ENCODE results near the gene RYR3. TPM values are rescaled to one million over a fixed set of nuclear protein-coding genes. Genes with fewer than 3 reads are reported as not detected.
A peak's percentile ranks its signal among the peaks of the same experiment; 100 is the strongest.

Gene RYR3
- total RNA-seq (100 to 1,000 TPM in 2 of 4 donors, 10 to 100 TPM in 2; 24.0 to 159 (median 114) TPM), polyA plus RNA-seq (1 to 10 TPM; 2.5 to 8.3 (median 3.2) TPM)
- long read RNA-seq, donor 1, partial matches to known transcripts = 6 of 7 reads
- long read RNA-seq, donor 1, other reads (novel, unspliced or antisense) = 1 of 7 reads
- long read RNA-seq, donor 2, partial matches to known transcripts = 2 of 7 reads
- long read RNA-seq, donor 2, other reads (novel, unspliced or antisense) = 5 of 7 reads

DNA sequence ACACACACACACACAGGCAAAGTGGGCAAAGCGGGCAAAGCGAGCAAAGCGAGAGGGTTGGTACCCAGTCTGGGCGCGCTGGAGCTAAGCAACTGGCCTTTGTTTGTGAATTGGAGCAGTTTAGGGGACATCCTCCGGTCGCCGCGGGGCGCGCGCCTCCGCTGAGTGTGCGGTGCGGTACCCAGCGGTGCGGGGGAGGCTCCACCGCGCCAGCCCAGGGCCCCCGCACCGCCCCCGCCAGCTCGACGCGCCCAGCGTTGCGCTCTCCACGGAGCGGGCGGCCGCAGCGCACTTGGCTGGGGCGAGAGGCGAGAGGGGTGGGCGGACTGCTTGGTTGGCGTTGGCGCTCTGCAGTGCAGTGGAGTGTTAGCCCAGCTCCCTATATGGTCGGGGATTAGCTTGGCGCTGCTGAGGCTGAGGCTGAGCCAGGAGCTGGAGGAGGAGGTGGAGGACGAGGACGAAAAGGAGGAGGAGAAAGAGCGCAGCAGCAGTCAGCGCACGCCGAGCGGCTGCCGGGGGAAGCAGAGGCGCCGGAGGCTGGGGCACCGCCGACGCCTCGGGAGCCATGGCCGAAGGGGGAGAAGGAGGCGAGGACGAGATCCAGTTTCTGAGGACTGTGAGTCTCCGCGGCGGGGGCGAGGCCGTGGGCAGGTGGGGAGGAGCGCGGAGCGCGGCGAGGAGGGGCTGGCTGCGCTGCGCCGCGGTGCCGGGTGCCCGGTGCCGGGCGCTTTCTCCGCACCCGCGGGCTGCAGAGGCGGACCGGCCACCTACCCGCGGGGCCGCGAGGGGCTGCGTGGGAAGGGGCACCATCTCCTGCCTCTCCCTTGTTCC lies at the start of gene RYR3:
Gene RYR3 (plus strand): TSS at position 487 of the 831 bp plus-strand sequence. CDS start 79 bp downstream, at position 566.
- 0 to 1% (median 1%) methylated on average over 54 to 84 of the region's 84 CpGs for WGBS, 3 donors

DNA sequence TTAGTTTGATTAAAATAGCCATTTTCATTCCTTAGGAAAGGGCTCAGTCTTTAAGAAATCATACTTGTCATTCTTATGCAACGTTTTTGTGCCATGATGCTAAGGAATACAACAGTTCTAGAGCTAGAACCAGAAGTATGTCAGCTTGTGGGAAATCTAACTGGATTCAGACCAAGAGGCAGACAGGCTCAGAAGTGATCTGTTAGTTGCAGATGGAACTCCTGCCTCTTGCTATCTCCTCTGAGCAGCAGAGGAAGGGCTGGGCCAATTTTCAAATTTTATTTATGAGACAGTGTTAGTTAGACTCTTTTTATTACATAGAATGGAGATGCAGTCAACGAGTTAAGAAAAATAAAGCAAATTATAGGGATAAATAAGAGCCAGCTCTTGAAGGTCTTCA lies 48.5 kb upstream of the RYR3 start:
- intact Hi-C loops (cut with DNase I) = no loop called here
- ATAC-seq = no peak
- no peak overlapping the region for H3K27ac ChIP-seq
- no peak for DNase-seq
- WGBS, 3 donors = 45 to 55% (median 54%) methylated on average over 2 of the region's 2 CpGs
- TF ChIP-seq, protein P1, sequence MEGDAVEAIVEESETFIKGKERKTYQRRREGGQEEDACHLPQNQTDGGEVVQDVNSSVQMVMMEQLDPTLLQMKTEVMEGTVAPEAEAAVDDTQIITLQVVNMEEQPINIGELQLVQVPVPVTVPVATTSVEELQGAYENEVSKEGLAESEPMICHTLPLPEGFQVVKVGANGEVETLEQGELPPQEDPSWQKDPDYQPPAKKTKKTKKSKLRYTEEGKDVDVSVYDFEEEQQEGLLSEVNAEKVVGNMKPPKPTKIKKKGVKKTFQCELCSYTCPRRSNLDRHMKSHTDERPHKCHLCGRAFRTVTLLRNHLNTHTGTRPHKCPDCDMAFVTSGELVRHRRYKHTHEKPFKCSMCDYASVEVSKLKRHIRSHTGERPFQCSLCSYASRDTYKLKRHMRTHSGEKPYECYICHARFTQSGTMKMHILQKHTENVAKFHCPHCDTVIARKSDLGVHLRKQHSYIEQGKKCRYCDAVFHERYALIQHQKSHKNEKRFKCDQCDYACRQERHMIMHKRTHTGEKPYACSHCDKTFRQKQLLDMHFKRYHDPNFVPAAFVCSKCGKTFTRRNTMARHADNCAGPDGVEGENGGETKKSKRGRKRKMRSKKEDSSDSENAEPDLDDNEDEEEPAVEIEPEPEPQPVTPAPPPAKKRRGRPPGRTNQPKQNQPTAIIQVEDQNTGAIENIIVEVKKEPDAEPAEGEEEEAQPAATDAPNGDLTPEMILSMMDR (IDR thresholded peaks at IDR 0.05) = no peak
- H3K4me1 ChIP-seq = no peaks in the 10 kb centered on the region
- no peaks in the 10 kb centered on the region for H3K27me3 ChIP-seq (ENCODE audit: insufficient read depth in 3 of 3, low read length in 2 of 3)
- no peaks in the 10 kb centered on the region for H3K9me3 ChIP-seq
- H3K36me3 ChIP-seq (ENCODE audit: insufficient read depth in 1 of 2, low read depth in 1 of 2) = no peaks in the 10 kb centered on the region
- H3K4me3 ChIP-seq = no peak overlapping the region

More for the DNA sequence above, at the start of gene RYR3:
- Histone ChIP-seq H3K4me1 (peaks cover 6% of the 10 kb centered on the region), H3K4me3 (peak within 1 kb of the TSS; percentile 72), H3K27ac (peak within 1 kb of the TSS; percentile 74), H3K9me3 (no peaks in the 10 kb centered on the region), H3K36me3 (ENCODE audit: insufficient read depth in 1 of 2, low read depth in 1 of 2) (no peaks in the 10 kb centered on the region), H3K27me3 (ENCODE audit: insufficient read depth in 3 of 3, low read length in 2 of 3) (peaks cover 0 to 19% (median 11%) of the 10 kb centered on the region in 3 donors)
- peak; percentile 79 to 82 (median 80) for ATAC-seq
- peak; percentile 43 to 73 for DNase-seq
- intact Hi-C loops (cut with DNase I) = loop anchor here in 1 of 2 donors (5.0 kb wide), 1 partner anchor 82 kb away; no protein-coding TSS in a partner anchor
- TF ChIP-seq, protein P1 (IDR thresholded peaks at IDR 0.05) = no peak

DNA sequence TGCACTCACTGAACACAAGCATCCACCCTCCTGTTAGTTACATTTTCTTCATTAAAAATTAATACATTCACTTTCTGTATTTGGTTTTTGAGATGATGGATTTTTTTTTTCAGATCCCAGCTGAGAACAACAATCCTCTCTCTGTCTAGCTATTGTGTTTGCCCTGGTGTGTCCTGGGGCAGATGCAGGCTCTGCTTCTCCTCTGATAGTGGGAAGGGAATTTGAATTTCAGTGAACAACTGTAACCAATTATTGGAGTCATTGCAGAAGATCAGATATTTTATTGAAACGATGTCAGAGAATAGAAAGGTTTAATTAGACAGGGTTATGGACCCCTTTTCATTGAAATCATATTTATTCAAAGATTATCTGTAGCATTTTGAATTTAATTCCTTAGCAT lies 33.1 kb upstream of the RYR3 start:
- intact Hi-C loops (cut with DNase I) = no loop called here
- Histone ChIP-seq H3K4me3 (no peak overlapping the region), H3K27ac (no peak overlapping the region), H3K9me3 (no peaks in the 10 kb centered on the region), H3K4me1 (no peaks in the 10 kb centered on the region), H3K36me3 (ENCODE audit: insufficient read depth in 1 of 2, low read depth in 1 of 2) (no peaks in the 10 kb centered on the region), H3K27me3 (ENCODE audit: insufficient read depth in 3 of 3, low read length in 2 of 3) (peaks cover 0 to 2% (median 0%) of the 10 kb centered on the region in 3 donors)
- TF ChIP-seq, protein P1 (IDR thresholded peaks at IDR 0.05) = no peak
- ATAC-seq (no peak), DNase-seq (no peak)
- 49 to 51% (median 49%) methylated on average over 1 of the region's 1 CpG for WGBS, 3 donors

DNA sequence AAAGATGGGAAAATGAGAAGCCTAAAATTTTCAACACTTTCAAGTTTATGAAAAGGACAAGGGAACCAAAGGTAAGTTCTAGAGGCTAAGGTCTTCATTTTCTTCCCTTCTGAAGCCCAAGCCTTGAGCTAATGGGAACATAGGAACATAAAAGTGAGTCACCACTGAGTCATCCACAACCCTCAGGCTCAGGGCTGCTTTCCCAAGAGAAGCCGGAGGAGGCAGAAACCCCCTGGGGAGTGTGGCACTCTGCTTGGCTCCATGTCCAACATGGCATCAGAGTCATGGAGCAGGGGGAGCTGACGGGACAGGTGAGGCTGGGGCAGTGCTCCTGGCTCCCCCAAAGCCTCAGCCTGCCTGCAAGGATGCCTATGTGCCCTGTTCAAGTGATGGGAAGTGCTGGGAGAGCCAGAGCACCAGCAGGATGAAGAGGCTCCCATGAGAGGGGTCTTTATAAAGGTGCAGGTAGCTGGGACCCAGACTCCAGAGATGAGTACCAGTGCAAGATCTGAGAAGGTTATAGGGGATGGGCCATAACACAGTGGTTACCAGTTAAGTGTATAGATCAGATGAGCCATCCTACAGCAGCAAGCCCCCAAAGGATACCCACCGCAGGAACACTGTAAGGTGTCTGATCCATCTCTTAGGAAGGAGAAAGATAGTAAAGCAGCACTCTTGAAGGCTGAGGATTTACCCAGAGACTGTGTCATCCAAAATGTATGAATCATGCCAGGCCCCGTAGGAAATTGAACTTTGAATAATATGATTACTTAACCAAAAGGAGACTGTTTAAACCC lies 31.8 kb upstream of the RYR3 start:
- Histone ChIP-seq H3K9me3 (no peaks in the 10 kb centered on the region), H3K36me3 (ENCODE audit: insufficient read depth in 1 of 2, low read depth in 1 of 2) (no peaks in the 10 kb centered on the region), H3K27ac (no peak overlapping the region), H3K27me3 (ENCODE audit: insufficient read depth in 3 of 3, low read length in 2 of 3) (peaks cover 0 to 2% (median 0%) of the 10 kb centered on the region in 3 donors), H3K4me1 (no peaks in the 10 kb centered on the region), H3K4me3 (no peak overlapping the region)
- TF ChIP-seq, protein P1 (IDR thresholded peaks at IDR 0.05) = no peak
- DNase-seq (no peak), ATAC-seq (peak in 3 of 4 donors; percentile 60 to 63 (median 62))
- intact Hi-C loops (cut with DNase I) = no loop called here
- WGBS, 3 donors = 43 to 68% (median 47%) methylated on average over 4 of the region's 4 CpGs

Data from psoas muscle (tissue), 8 donors.